ENCODE data around the gene LRWD1. TPM values are rescaled to one million over a fixed set of nuclear protein-coding genes. Genes with fewer than 3 reads are reported as not detected.

Gene LRWD1
- total and polyA plus RNA-seq, 2 of the 4 experiments (the other 2 are of a cell fraction), result 20.3 to 27.2 TPM

DNA sequence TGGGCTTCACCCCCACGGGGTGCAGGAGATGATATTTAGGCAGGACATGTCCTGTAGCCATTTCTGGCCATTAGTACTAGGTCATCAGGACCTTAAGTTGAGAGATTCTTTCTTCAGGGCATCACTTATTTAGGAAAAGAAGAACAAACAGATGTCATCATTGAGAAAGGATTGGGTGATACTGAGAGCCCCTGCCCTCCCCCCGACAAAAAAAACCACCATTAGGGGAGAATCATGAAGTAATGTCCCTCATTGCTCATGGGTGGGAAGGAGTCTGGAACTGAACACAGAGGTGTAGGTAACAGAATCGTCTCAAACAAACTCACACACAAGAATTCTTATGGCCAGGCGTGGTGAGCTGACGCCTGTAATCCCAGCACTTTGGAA, 37.8 kb upstream of the LRWD1 start:
- in situ Hi-C loops (cut with MboI; ENCODE audit: low sequenced_read_pairs) (no loop called here), dilution Hi-C loops (cut with HindIII; ENCODE audit: low sequenced_read_pairs, unreplicated experiment) (no loop called here), intact Hi-C loops (cut with micrococcal nuclease) (no loop called here)
- H3K27ac ChIP-seq (ENCODE audit: insufficient read depth, low read length), result no peak overlapping the region
- no peaks in the 10 kb centered on the region; the same call in 1 of the 2 replicates for H4K20me1 ChIP-seq (ENCODE audit: insufficient read depth, low read length)
- H3K4me1 ChIP-seq (ENCODE audit: control insufficient read depth, insufficient read depth, low read length), result no peaks in the 10 kb centered on the region
- no peak overlapping the region for H2BK120ac ChIP-seq (ENCODE audit: low read depth, low read length)
- no peak overlapping the region for H2BK15ac ChIP-seq (ENCODE audit: low read depth, low read length)
- H3K18ac ChIP-seq (ENCODE audit: low read depth, low read length), result no peak overlapping the region
- no TSS peak for BruUV-seq (replicated peaks)
- no peak overlapping the region for H2BK5ac ChIP-seq (ENCODE audit: low read depth, low read length, poor library complexity, severe bottlenecking)
- ATAC-seq (ENCODE audit: low read depth) (no peak), DNase-seq (no peak)
- no peak overlapping the region for H2AK9ac ChIP-seq (replicated peaks; ENCODE audit: low read depth, low read length, poor library complexity)
- ChIA-PET POLR2A (ENCODE audit: unreplicated experiment) (no interaction called here), CTCF (no interaction called here)
- peaks cover 29% of the 10 kb centered on the region for H3K36me3 ChIP-seq (ENCODE audit: control insufficient read depth, insufficient read depth, low read length)
- no peak overlapping the region for H3K23ac ChIP-seq (ENCODE audit: low read depth, low read length)
- no peak overlapping the region for H4K8ac ChIP-seq (ENCODE audit: low read depth in 2 of 2, low read length in 2 of 2)
- no peak overlapping the region for H2AK5ac ChIP-seq (ENCODE audit: low read depth, low read length)
- WGBS, 2 experiments (ENCODE audit: extremely low coverage in 2 of 2, insufficient read length in 1 of 2), result no CpG with 5 or more reads among the region's 5 CpGs
- no peak overlapping the region for H3K9ac ChIP-seq (ENCODE audit: low read depth, low read length)
- peaks cover 5 to 6% of the 10 kb centered on the region in 2 experiments; a peak in 1 of 4 replicates for H3K79me1 ChIP-seq (ENCODE audit: low read depth in 1 of 2, low read length in 2 of 2)
- H2BK20ac ChIP-seq (ENCODE audit: low read depth, low read length), result no peak overlapping the region
- no peaks in the 10 kb centered on the region for H3K27me3 ChIP-seq (ENCODE audit: control insufficient read depth, insufficient read depth, low read length)
- no peak overlapping the region for H4K5ac ChIP-seq (ENCODE audit: low read depth, low read length)
- H3K9me1 ChIP-seq (ENCODE audit: insufficient read depth, low read length), result no peaks in the 10 kb centered on the region
- H3K14ac ChIP-seq (replicated peaks; ENCODE audit: low read depth, low read length), result no peak overlapping the region
- no peak overlapping the region for H3K4ac ChIP-seq (ENCODE audit: low read depth, low read length)
- H2AFZ ChIP-seq (replicated peaks; ENCODE audit: low read length, poor library complexity), result no peak overlapping the region
- no peak overlapping the region for H3K4me3 ChIP-seq (ENCODE audit: insufficient read depth, low read depth, low read length)
- H3K9me3 ChIP-seq (ENCODE audit: control insufficient read depth, insufficient read depth, low read length), result no peaks in the 10 kb centered on the region
- H3K4me2 ChIP-seq (ENCODE audit: low read depth, low read length), result no peak overlapping the region
- H3K56ac ChIP-seq (ENCODE audit: extremely low read depth, insufficient read depth, low read length), result no peak overlapping the region
- TF ChIP-seq CEBPB (IDR thresholded peaks at IDR 0.05; ENCODE audit: low read depth, low read length), result no peak
- no peak for TF ChIP-seq POLR2A (IDR thresholded peaks at IDR 0.05; ENCODE audit: low read depth, low read length)
- TF ChIP-seq NFE2L2 (IDR thresholded peaks at IDR 0.05; ENCODE audit: low read depth, low read length), result no peak
- TF ChIP-seq BHLHE40 (IDR thresholded peaks at IDR 0.05; ENCODE audit: low read depth, low read length), result no peak
- H4K91ac ChIP-seq (ENCODE audit: insufficient read depth, low read depth, low read length), result no peak overlapping the region

Data from IMR-90 (cell line).